ENCODE results near the gene LYST.

LYST gene

GRCh38 chr1:235742914-235743599 is 123.6 kb downstream of the LYST start:
- no peak for DNase-seq (ENCODE audit: extremely low spot score)
- TF ChIP-seq TARDBP (IDR thresholded peaks at IDR 0.05) = no peak
- peak; percentile 58 for TF ChIP-seq PKNOX1 (IDR thresholded peaks at IDR 0.05)
- ChIA-PET POLR2A (no interaction called here), CTCF (no interaction called here)

- no peak for DNase-seq (ENCODE audit: extremely low spot score)
- POLR2A ChIA-PET = no interaction called here
- no peak for TF ChIP-seq L3MBTL2 (conservative IDR thresholded peaks at IDR 0.05)
- no peak for TF ChIP-seq ELF4 (IDR thresholded peaks at IDR 0.05)
- no peak for TF ChIP-seq NFRKB (IDR thresholded peaks at IDR 0.05)
- no peak for TF ChIP-seq BHLHE40 (IDR thresholded peaks at IDR 0.05; ENCODE audit: borderline replicate concordance)
- TF ChIP-seq HDGF (IDR thresholded peaks at IDR 0.05; ENCODE audit: borderline replicate concordance) = no peak
- TF ChIP-seq CTBP1 (IDR thresholded peaks at IDR 0.05; ENCODE audit: borderline replicate concordance) = no peak
- no peak for TF ChIP-seq TARDBP (IDR thresholded peaks at IDR 0.05)
- TF ChIP-seq LEF1 (IDR thresholded peaks at IDR 0.05; ENCODE audit: borderline replicate concordance) = no peak
- CTCF ChIA-PET = no interaction called here
These were observed 125.4 kb downstream of the LYST start for GRCh38 chr1:235741294-235741693.

- POLR2A ChIA-PET = no interaction called here
- DNase-seq (ENCODE audit: extremely low spot score) = no peak
- TF ChIP-seq TARDBP (IDR thresholded peaks at IDR 0.05) (no peak), SP1 (IDR thresholded peaks at IDR 0.05) (no peak), L3MBTL2 (conservative IDR thresholded peaks at IDR 0.05) (no peak), FOXA1 (IDR thresholded peaks at IDR 0.05) (no peak), LEF1 (IDR thresholded peaks at IDR 0.05; ENCODE audit: borderline replicate concordance) (no peak), HDGF (IDR thresholded peaks at IDR 0.05; ENCODE audit: borderline replicate concordance) (no peak), SUZ12 (IDR thresholded peaks at IDR 0.05) (no peak)
- CTCF ChIA-PET = interaction anchor here (0.6 kb wide), 2 partner anchors 136 to 138 kb away, joined by 3 read pairs; no protein-coding TSS in a partner anchor
These were observed 127.1 kb downstream of the LYST start for GRCh38 chr1:235739631-235740030.

- no peak for DNase-seq (ENCODE audit: extremely low spot score)
- POLR2A ChIA-PET = no interaction called here
- TF ChIP-seq SP1 (IDR thresholded peaks at IDR 0.05) = no peak
- no peak for TF ChIP-seq TARDBP (IDR thresholded peaks at IDR 0.05)
- no peak for TF ChIP-seq L3MBTL2 (conservative IDR thresholded peaks at IDR 0.05)
- no peak for TF ChIP-seq SUZ12 (IDR thresholded peaks at IDR 0.05)
- TF ChIP-seq FOXM1 (IDR thresholded peaks at IDR 0.05; ENCODE audit: borderline replicate concordance) = no peak
- no peak for TF ChIP-seq FOXK2 (IDR thresholded peaks at IDR 0.05)
- no peak for TF ChIP-seq ARNT (IDR thresholded peaks at IDR 0.05)
- CTCF ChIA-PET = interaction anchor here (0.6 kb wide), 1 partner anchor 136 kb away, joined by 3 read pairs; no protein-coding TSS in a partner anchor
These were observed 127.6 kb downstream of the LYST start for GRCh38 chr1:235739124-235739523.

- no peak for DNase-seq (ENCODE audit: extremely low spot score)
- TF ChIP-seq CTBP1 (IDR thresholded peaks at IDR 0.05; ENCODE audit: borderline replicate concordance) = no peak
- no peak for TF ChIP-seq HDGF (IDR thresholded peaks at IDR 0.05; ENCODE audit: borderline replicate concordance)
- TF ChIP-seq PKNOX1 (IDR thresholded peaks at IDR 0.05) = no peak
- TF ChIP-seq NFRKB (IDR thresholded peaks at IDR 0.05) = no peak
- TF ChIP-seq FOXK2 (IDR thresholded peaks at IDR 0.05) = no peak
- TF ChIP-seq SP1 (IDR thresholded peaks at IDR 0.05) = no peak
- TF ChIP-seq BHLHE40 (IDR thresholded peaks at IDR 0.05; ENCODE audit: borderline replicate concordance) = no peak
- TF ChIP-seq L3MBTL2 (conservative IDR thresholded peaks at IDR 0.05) = no peak
- TF ChIP-seq TARDBP (IDR thresholded peaks at IDR 0.05) = no peak
- ChIA-PET CTCF (no interaction called here), POLR2A (no interaction called here)
These were observed 129.0 kb downstream of the LYST start for GRCh38 chr1:235737751-235738150.

- no peak for DNase-seq (ENCODE audit: extremely low spot score)
- ChIA-PET CTCF (no interaction called here), POLR2A (no interaction called here)
- TF ChIP-seq HDGF (IDR thresholded peaks at IDR 0.05; ENCODE audit: borderline replicate concordance) (no peak), SUZ12 (IDR thresholded peaks at IDR 0.05) (no peak), PKNOX1 (IDR thresholded peaks at IDR 0.05) (no peak), CTBP1 (IDR thresholded peaks at IDR 0.05; ENCODE audit: borderline replicate concordance) (peak; percentile 55; the same call in 1 of the 2 replicates)
These were observed 130.4 kb downstream of the LYST start for GRCh38 chr1:235736263-235736662.

- no peak for DNase-seq (ENCODE audit: extremely low spot score)
- no peak for TF ChIP-seq SP1 (IDR thresholded peaks at IDR 0.05)
- no peak for TF ChIP-seq CTBP1 (IDR thresholded peaks at IDR 0.05; ENCODE audit: borderline replicate concordance)
- TF ChIP-seq ZNF384 (IDR thresholded peaks at IDR 0.05) = no peak
- TF ChIP-seq TARDBP (IDR thresholded peaks at IDR 0.05) = no peak
- TF ChIP-seq FOXA1 (IDR thresholded peaks at IDR 0.05) = no peak
- no peak for TF ChIP-seq LEF1 (IDR thresholded peaks at IDR 0.05; ENCODE audit: borderline replicate concordance)
- no peak for TF ChIP-seq SUZ12 (IDR thresholded peaks at IDR 0.05)
- TF ChIP-seq FOXK2 (IDR thresholded peaks at IDR 0.05) = no peak
- no peak for TF ChIP-seq HDGF (IDR thresholded peaks at IDR 0.05; ENCODE audit: borderline replicate concordance)
- no peak for TF ChIP-seq L3MBTL2 (conservative IDR thresholded peaks at IDR 0.05)
- no peak for TF ChIP-seq ELF4 (IDR thresholded peaks at IDR 0.05)
- TF ChIP-seq FOXM1 (IDR thresholded peaks at IDR 0.05; ENCODE audit: borderline replicate concordance) = no peak
- TF ChIP-seq NFRKB (IDR thresholded peaks at IDR 0.05) = no peak
- TF ChIP-seq ARNT (IDR thresholded peaks at IDR 0.05) = no peak
- TF ChIP-seq PKNOX1 (IDR thresholded peaks at IDR 0.05) = no peak
- no peak for TF ChIP-seq BHLHE40 (IDR thresholded peaks at IDR 0.05; ENCODE audit: borderline replicate concordance)
- CTCF ChIA-PET = no interaction called here
- POLR2A ChIA-PET = no interaction called here
These were observed 131.1 kb downstream of the LYST start for GRCh38 chr1:235735621-235736020.
